AG09309 (cell line): ENCODE data around the gene MEIS2.

ENCODE experiments used
- DNase-seq: peaks from one replicate; pipeline ENCODE4 v3.0.0-alpha.2; 2010; ENCODE audit warnings: low read depth
- H3K4me3 ChIP-seq: 2 replicates; pipeline ENCODE4 v1.5.1; 2011; ENCODE audit warnings: mild to moderate bottlenecking, low read depth, low read length, moderate library complexity; ENCODE audit not compliant: control insufficient read depth
- CTCF ChIP-seq: IDR thresholded peaks from 2 replicates; pipeline ENCODE4 v1.5.1; 2011; ENCODE audit warnings: mild to moderate bottlenecking, low read depth, low read length, inconsistent platforms; ENCODE audit not compliant: insufficient read depth, control insufficient read depth; ENCODE audit errors: missing control alignments

The MEIS2 gene

GRCh38 chr15:36933255-36933990 is 166.9 kb downstream of the MEIS2 start:
- no peak for DNase-seq
- TF ChIP-seq CTCF, result no peak
- H3K4me3 ChIP-seq, result no peak overlapping the region

DNA sequence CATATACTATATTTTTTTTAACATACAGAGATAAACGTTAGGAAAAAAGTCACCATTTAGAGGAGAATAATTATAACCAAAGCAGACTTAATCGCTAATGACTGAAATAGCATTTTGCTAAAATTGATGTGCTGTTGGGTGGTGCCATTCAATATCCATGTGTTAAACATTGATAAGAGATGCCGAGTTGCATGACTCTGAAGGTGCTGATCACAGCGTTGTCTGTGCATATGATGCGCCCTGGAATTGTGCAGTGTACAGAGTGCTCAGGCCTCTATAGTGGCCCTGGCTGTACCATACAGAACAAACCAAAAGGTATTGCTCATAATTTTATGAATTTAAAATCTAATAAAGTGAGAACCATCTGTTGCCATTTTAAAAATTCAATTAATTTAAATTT is 168.3 kb downstream of the MEIS2 start:
- TF ChIP-seq CTCF, result no peak
- H3K4me3 ChIP-seq, result no peak overlapping the region
- no peak for DNase-seq

- H3K4me3 ChIP-seq, result no peak overlapping the region
- no peak for DNase-seq
- no peak for TF ChIP-seq CTCF
Observed at GRCh38 chr15:36931434-36931833, 168.9 kb downstream of the MEIS2 start.

GRCh38 chr15:36926427-36926825 is 173.9 kb downstream of the MEIS2 start:
- DNase-seq, result no peak
- TF ChIP-seq CTCF, result no peak
- no peak overlapping the region for H3K4me3 ChIP-seq

GRCh38 chr15:36925653-36926426 is 174.5 kb downstream of the MEIS2 start:
- TF ChIP-seq CTCF, result no peak
- no peak overlapping the region for H3K4me3 ChIP-seq
- no peak for DNase-seq

DNA sequence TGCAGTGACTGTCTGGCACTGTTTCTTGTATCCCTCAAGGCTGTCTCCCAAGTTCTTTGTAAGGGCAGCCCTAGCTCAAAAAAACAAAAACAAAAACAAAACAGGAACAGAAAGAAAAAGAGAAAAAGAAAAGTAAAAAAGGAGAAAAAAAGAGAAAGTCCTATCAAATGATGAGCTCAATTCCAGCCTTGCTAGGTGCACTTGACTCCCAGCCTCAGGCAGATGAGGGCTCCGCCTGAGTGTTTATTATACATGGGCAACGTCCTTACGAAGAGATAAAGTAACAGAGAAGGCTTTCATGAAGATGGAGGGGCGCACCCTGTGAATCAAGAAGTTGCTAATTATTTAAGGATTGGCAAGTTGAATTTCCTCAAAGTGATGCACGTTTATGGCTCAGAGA is 175.3 kb downstream of the MEIS2 start:
- no peak for DNase-seq
- H3K4me3 ChIP-seq, result no peak overlapping the region
- no peak for TF ChIP-seq CTCF
